ENCODE data around the gene HSPA1A. TPM values are rescaled to one million over a fixed set of nuclear protein-coding genes. Genes with fewer than 3 reads are reported as not detected.
"Not testable (repeated sequence)": the region's sequence is repeated elsewhere in the genome, so short reads cannot be mapped to it uniquely, and the experiment has no call there.

Gene HSPA1A
- polyA plus RNA-seq, 3 donors, result 83.5 to 115 (median 87.1) TPM

- no peak for DNase-seq (ENCODE audit: low read depth in 3 of 3, low spot score in 2 of 3)
Measured at GRCh38 chr6:31780507-31781243, 34.7 kb upstream of the HSPA1A start.

- DNase-seq (ENCODE audit: low read depth in 3 of 3, low spot score in 2 of 3), result no peak
Measured at GRCh38 chr6:31781244-31782125, 33.9 kb upstream of the HSPA1A start.

GRCh38 chr6:31782126-31782855 lies 33.1 kb upstream of the HSPA1A start:
- DNase-seq (ENCODE audit: low read depth in 3 of 3, low spot score in 2 of 3), result no peak

- DNase-seq (ENCODE audit: low read depth in 3 of 3, low spot score in 2 of 3), result no peak
Measured at GRCh38 chr6:31784098-31784925, 31.0 kb upstream of the HSPA1A start.

- no peak for DNase-seq (ENCODE audit: low read depth in 3 of 3, low spot score in 2 of 3)
Measured at GRCh38 chr6:31785475-31785874, 29.9 kb upstream of the HSPA1A start.

GRCh38 chr6:31791324-31792089 lies 23.8 kb upstream of the HSPA1A start:
- DNase-seq (ENCODE audit: low read depth in 3 of 3, low spot score in 2 of 3), result no peak

GRCh38 chr6:31792090-31792374 lies 23.3 kb upstream of the HSPA1A start:
- DNase-seq (ENCODE audit: low read depth in 3 of 3, low spot score in 2 of 3), result no peak

- DNase-seq (ENCODE audit: low read depth in 3 of 3, low spot score in 2 of 3), result no peak
Measured at GRCh38 chr6:31792761-31793171, 22.6 kb upstream of the HSPA1A start.

- not testable (repeated sequence) for DNase-seq (ENCODE audit: low read depth in 3 of 3, low spot score in 2 of 3)
Measured at GRCh38 chr6:31793927-31794245, 21.5 kb upstream of the HSPA1A start.

- no peak for DNase-seq (ENCODE audit: low read depth in 3 of 3, low spot score in 2 of 3)
Measured at GRCh38 chr6:31794294-31794865, 21.0 kb upstream of the HSPA1A start.

GRCh38 chr6:31794866-31795615 lies 20.3 kb upstream of the HSPA1A start:
- no peak for DNase-seq (ENCODE audit: low read depth in 3 of 3, low spot score in 2 of 3)

GRCh38 chr6:31795616-31796298 lies 19.6 kb upstream of the HSPA1A start, which contains the start of gene VARS1:
VARS1 (minus strand) TSS chr6:31795752; CDS start chr6:31795217, 535 bp downstream.
- DNase-seq (ENCODE audit: low read depth in 3 of 3, low spot score in 2 of 3), result peak in 2 of 3 donors; percentile 70 to 71

GRCh38 chr6:31796993-31797385 lies 18.4 kb upstream of the HSPA1A start:
- DNase-seq (ENCODE audit: low read depth in 3 of 3, low spot score in 2 of 3), result no peak

- DNase-seq (ENCODE audit: low read depth in 3 of 3, low spot score in 2 of 3), result no peak
Measured at GRCh38 chr6:31797588-31797987, 17.8 kb upstream of the HSPA1A start.

GRCh38 chr6:31799781-31800180 lies 15.6 kb upstream of the HSPA1A start:
- DNase-seq (ENCODE audit: low read depth in 3 of 3, low spot score in 2 of 3), result no peak

GRCh38 chr6:31801031-31801927 lies 14.1 kb upstream of the HSPA1A start:
- not testable (repeated sequence) for DNase-seq (ENCODE audit: low read depth in 3 of 3, low spot score in 2 of 3)

- no peak for DNase-seq (ENCODE audit: low read depth in 3 of 3, low spot score in 2 of 3)
Measured at GRCh38 chr6:31805939-31806469, 9.3 kb upstream of the HSPA1A start.

Measured in right renal cortex interstitium (tissue), 3 donors.